Endothelial cell of umbilical vein (primary cell): ENCODE results near the gene USP35. TPM values are rescaled to one million over a fixed set of nuclear protein-coding genes. Genes with fewer than 3 reads are reported as not detected.

Experiments
- BruUV-seq: library from RNA; stranded (reverse); fragments of 400-500 nt; replicated peaks from 2 replicates; lab custom pipeline; 2021; lab: Mats Ljungman, UMichigan
- CTCF ChIA-PET: fragments of 300-600, 350-600 bp; sonication (Branson Sonifier 250); formaldehyde crosslinking; loops from one replicate; lab custom pipeline; 2021; ENCODE audit warnings: antibody characterized with exemption, inconsistent platforms; lab: Charles Lee
- POLR2A ChIA-PET: fragments of 300-600, 350-600 bp; sonication (Branson Sonifier 250); formaldehyde crosslinking; loops from one replicate; lab custom pipeline; 2021; ENCODE audit warnings: antibody characterized with exemption, inconsistent platforms; lab: Charles Lee
- DNase-seq: peaks from one replicate; pipeline ENCODE4 v3.0.0-alpha.2; 2011; ENCODE audit warnings: low read depth, low spot score
- FAIRE-seq: peaks from 2 replicates; lab custom pipeline; 2011; peaks lifted over from hg19 to GRCh38; lab: Jason Lieb, UNC
- H2AFZ ChIP-seq: 2 replicates; pipeline ENCODE4 v1.6.0; 2012; ENCODE audit warnings: low read depth, low read length, control low read depth, inconsistent platforms
- H3K27ac ChIP-seq: 2 replicates; pipeline ENCODE4 v1.5.1; 2011; ENCODE audit warnings: low read depth, mild to moderate bottlenecking, control low read depth, low read length, moderate library complexity; ENCODE audit not compliant: insufficient read depth
- H3K27me3 ChIP-seq, 2 experiments: 2 replicates each; pipeline versions ENCODE4 v1.6.0 to v1.6.1; 2011; ENCODE audit warnings: low read length in 2 of 2, mixed read lengths in 1 of 2; ENCODE audit not compliant: control insufficient read depth in 2 of 2, insufficient read depth in 2 of 2
- H3K36me3 ChIP-seq, 2 experiments: 2 replicates in 1 of 2; 3 replicates in 1 of 2; pipeline ENCODE4 v1.5.1; 2011; ENCODE audit warnings: low read length in 2 of 2, mild to moderate bottlenecking in 1 of 2, moderate library complexity in 1 of 2; ENCODE audit not compliant: control insufficient read depth in 2 of 2, insufficient read depth in 2 of 2; ENCODE audit errors: extremely low read depth in 1 of 2
- H3K4me1 ChIP-seq: 3 replicates; pipeline ENCODE4 v1.5.1; 2011; ENCODE audit warnings: mild to moderate bottlenecking, low read length; ENCODE audit not compliant: control insufficient read depth, insufficient read depth; ENCODE audit errors: extremely low read depth
- H3K4me2 ChIP-seq: 2 replicates; pipeline ENCODE4 v1.6.1; 2011; ENCODE audit warnings: low read length, control low read depth, mixed read lengths; ENCODE audit not compliant: insufficient read depth
- H3K4me3 ChIP-seq, 3 experiments: fragments of 200-600 bp in 1 of 3; sonication (generic), shearing (Covaris generic) in 1 of 3; replicated peaks in 1 of 3; 2 replicates each; pipeline ENCODE4 v1.5.1; 2011 to 2016; ENCODE audit warnings: control low read depth in 3 of 3, low read length in 3 of 3, mild to moderate bottlenecking in 2 of 3, inconsistent platforms in 1 of 3, low read depth in 1 of 3, moderate library complexity in 1 of 3; ENCODE audit not compliant: insufficient read depth in 1 of 3
- H3K79me2 ChIP-seq: 2 replicates; pipeline ENCODE4 v1.6.0; 2012; ENCODE audit warnings: low read length, inconsistent platforms; ENCODE audit not compliant: control insufficient read depth, insufficient read depth
- H3K9ac ChIP-seq: replicated peaks from 2 replicates; pipeline ENCODE3; 2011; ENCODE audit warnings: low read length, control low read depth; ENCODE audit not compliant: insufficient read depth; ENCODE audit errors: extremely low read depth
- H3K9me1 ChIP-seq: replicated peaks from 3 replicates; pipeline ENCODE4 v1.6.0; 2011; ENCODE audit warnings: mild to moderate bottlenecking, low read length; ENCODE audit not compliant: control insufficient read depth, insufficient read depth; ENCODE audit errors: extremely low read depth
- H3K9me3 ChIP-seq: replicated peaks from 2 replicates; pipeline ENCODE4 v1.5.1; 2012; ENCODE audit warnings: low read length, inconsistent platforms; ENCODE audit not compliant: control insufficient read depth, insufficient read depth
- H4K20me1 ChIP-seq: replicated peaks from 2 replicates; pipeline ENCODE3; 2011; ENCODE audit warnings: mild to moderate bottlenecking, low read length; ENCODE audit not compliant: control insufficient read depth, insufficient read depth; ENCODE audit errors: extremely low read depth
- CTCF ChIP-seq, 2 donors: IDR thresholded peaks; 1 replicate in 1 of 2; 2 replicates in 1 of 2; pipeline ENCODE4 v1.5.1; 2011; ENCODE audit warnings: low read length in 2 of 2, mild to moderate bottlenecking in 2 of 2, moderate library complexity in 2 of 2, control low read depth in 1 of 2, inconsistent platforms in 1 of 2, low read depth in 1 of 2; ENCODE audit not compliant: insufficient read depth in 1 of 2; ENCODE audit errors: extremely low read depth in 1 of 2
- EZH2 ChIP-seq: IDR thresholded peaks from 2 replicates; pipeline ENCODE4 v1.6.1; 2012; ENCODE audit warnings: borderline replicate concordance, low read depth, mild to moderate bottlenecking, moderate library complexity, low read length, inconsistent platforms; ENCODE audit not compliant: severe bottlenecking
- FOS ChIP-seq: IDR thresholded peaks from 2 replicates; pipeline ENCODE4 v1.6.1; 2011; ENCODE audit warnings: mild to moderate bottlenecking, low read length, moderate library complexity, borderline replicate concordance; ENCODE audit not compliant: insufficient read depth
- GATA2 ChIP-seq: IDR thresholded peaks from 2 replicates; pipeline ENCODE4 v1.7.0; 2011; ENCODE audit warnings: low read depth, mild to moderate bottlenecking, moderate library complexity, mixed read lengths, low read length; ENCODE audit not compliant: insufficient read length, insufficient read depth
- JUN ChIP-seq: IDR thresholded peaks from 2 replicates; pipeline ENCODE4 v1.6.1; 2011; ENCODE audit warnings: borderline replicate concordance, low read depth; ENCODE audit not compliant: insufficient read length, insufficient read depth
- MAX ChIP-seq: IDR thresholded peaks from 2 replicates; pipeline ENCODE4 v1.6.1; 2011; ENCODE audit not compliant: insufficient read depth, insufficient read length
- MYC ChIP-seq: IDR thresholded peaks from one replicate; pipeline ENCODE4 v1.6.1; 2011; ENCODE audit warnings: mild to moderate bottlenecking, low read depth, low read length
- POLR2A ChIP-seq: IDR thresholded peaks from 2 replicates; pipeline ENCODE4 v1.6.1; 2012; ENCODE audit warnings: low read depth, mild to moderate bottlenecking, control low read depth, low read length
- POLR2AphosphoS5 ChIP-seq: IDR thresholded peaks from 2 replicates; pipeline ENCODE4 v1.6.1; 2012; ENCODE audit warnings: low read depth, mild to moderate bottlenecking, control low read depth, low read length, moderate library complexity; ENCODE audit not compliant: insufficient read depth
- dilution Hi-C: fragments of 300-500 bp; cut with MboI; formaldehyde crosslinking; loops from one replicate; pipeline ENCODE4 v1.15.0; 2019; ENCODE audit warnings: low sequenced_read_pairs; ENCODE audit not compliant: extremely low pct_ligation_motif_present
- intact Hi-C: fragments of 100-400 bp; cut with micrococcal nuclease; formaldehyde crosslinking; loops from one replicate; pipeline ENCODE4 v1.10.0; 2022
- polyA plus RNA-seq, 4 experiments: library from polyadenylated mRNA; depleted of rRNA in 3 of 4; stranded (reverse) in 3 of 4; unstranded in 1 of 4; fragments of >200 nt; gene quantifications; 2 replicates each; pipeline versions ENCODE4 v1.2.1 to v1.2.3, GENCODE V29; 2011 to 2012; ENCODE audit warnings: missing spikeins in 1 of 4
- total RNA-seq: library from RNA; stranded (reverse); gene quantifications from 2 replicates; pipeline ENCODE4 v1.2.3, GENCODE V29; 2021

The USP35 gene
- total and polyA plus RNA-seq, 2 donors (not counting 3 experiments of a cell fraction or from before 2014, with no cell fraction given), result 8.9 to 12.4 TPM

- Histone ChIP-seq H3K36me3 (peaks cover 5 to 6% of the 10 kb centered on the region in 2 experiments), H3K9ac (no peak overlapping the region), H3K4me3 (no peak overlapping the region), H3K9me3 (no peaks in the 10 kb centered on the region), H3K4me1 (peaks cover 16% of the 10 kb centered on the region), H3K9me1 (no peaks in the 10 kb centered on the region), H3K27me3 (no peaks in the 10 kb centered on the region), H3K4me2 (no peak overlapping the region), H2AFZ (no peak overlapping the region), H3K27ac (no peak overlapping the region), H3K79me2 (peaks cover 16% of the 10 kb centered on the region), H4K20me1 (no peaks in the 10 kb centered on the region)
- BruUV-seq, result no TSS peak
- CTCF ChIA-PET, result interaction anchor here (0.6 to 2.2 kb wide), 7 partner anchors 9 to 313 kb away, joined by 3 to 10 read pairs (median 4); no protein-coding TSS in a partner anchor
- intact Hi-C loops (no loop called here), dilution Hi-C loops (no loop called here)
- POLR2A ChIA-PET, result no interaction called here
- DNase-seq, result peak; percentile 58
- TF ChIP-seq POLR2AphosphoS5, result no peak
- TF ChIP-seq CTCF (IDR thresholded peaks at IDR 0.05; ENCODE audit: extremely low read depth in 1 of 2, insufficient read depth in 1 of 2, low read depth in 1 of 2, low read length in 2 of 2), result no peak
- no peak for TF ChIP-seq MAX
- no peak for TF ChIP-seq MYC
- TF ChIP-seq JUN, result no peak
- no peak for TF ChIP-seq EZH2
- TF ChIP-seq FOS, result no peak
- TF ChIP-seq GATA2, result no peak
- no peak for TF ChIP-seq POLR2A
- peak; percentile 77 for FAIRE-seq
Measured at GRCh38 chr11:78251083-78251775, 62.5 kb downstream of the USP35 start.
